Measurements from ENCODE around the gene KCNK3.
A peak's percentile ranks its signal among the peaks of the same experiment; 100 is the strongest.

Gene KCNK3

DNA sequence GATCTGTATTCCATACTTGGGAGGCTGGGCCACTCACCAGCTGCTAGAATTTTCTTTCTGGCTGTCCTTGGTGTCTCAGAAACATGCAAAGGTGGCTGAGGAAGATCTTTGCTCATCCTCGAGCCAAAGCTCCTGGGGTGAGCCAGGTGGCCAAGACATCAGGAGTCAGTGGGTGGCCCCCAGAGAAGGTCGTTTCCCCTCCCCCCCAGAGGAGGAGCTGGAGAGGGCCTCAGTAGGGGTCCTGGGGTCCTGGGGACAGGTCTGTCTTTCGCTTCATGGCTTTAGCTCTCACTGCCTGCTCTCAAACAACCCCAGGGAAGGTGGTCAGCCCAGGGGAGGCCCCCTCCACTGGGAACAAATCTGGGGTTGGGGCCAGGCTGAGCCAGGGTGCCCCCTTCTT is 13.6 kb downstream of the KCNK3 start:
- Histone ChIP-seq H2AK5ac (ENCODE audit: low read length, severe bottlenecking) (no peak overlapping the region), H3K4ac (ENCODE audit: low read depth in 1 of 2, low read length in 2 of 2) (no peak overlapping the region), H3K79me1 (replicated peaks; ENCODE audit: low read length, poor library complexity, severe bottlenecking) (no peaks in the 10 kb centered on the region), H2BK15ac (ENCODE audit: low read depth, poor library complexity, severe bottlenecking) (no peak overlapping the region), H4K8ac (ENCODE audit: low read length) (no peak overlapping the region), H3K23ac (ENCODE audit: low read length in 2 of 2) (no peak overlapping the region), H3K9me3 (ENCODE audit: control insufficient read depth, low read length) (no peaks in the 10 kb centered on the region), H2AFZ (ENCODE audit: low read depth, low read length) (no peak overlapping the region), H3K4me1 (ENCODE audit: control insufficient read depth, insufficient read depth, low read depth, low read length) (peaks cover 11% of the 10 kb centered on the region), H3K4me3 (ENCODE audit: insufficient read depth in 1 of 2, low read depth in 1 of 2, low read length in 2 of 2) (no peak overlapping the region), H3K14ac (ENCODE audit: low read length in 2 of 2) (no peak overlapping the region), H3K9ac (ENCODE audit: low read length) (no peak overlapping the region), H3K27ac (ENCODE audit: low read length, poor library complexity, severe bottlenecking) (no peak overlapping the region), H4K91ac (ENCODE audit: low read length) (no peak overlapping the region), H2BK5ac (ENCODE audit: low read depth, low read length, poor library complexity, severe bottlenecking) (no peak overlapping the region), H2BK120ac (ENCODE audit: low read depth, low read length) (no peak overlapping the region), H3K4me2 (ENCODE audit: low read length, poor library complexity, severe bottlenecking) (no peak overlapping the region), H3K18ac (ENCODE audit: low read depth in 1 of 2, low read length in 2 of 2) (no peak overlapping the region), H3K36me3 (ENCODE audit: control insufficient read depth in 1 of 2, insufficient read depth in 2 of 2, low read depth in 1 of 2, low read length in 2 of 2) (no peaks in the 10 kb centered on the region), H2BK12ac (ENCODE audit: low read length in 2 of 2) (no peak overlapping the region), H3K27me3 (ENCODE audit: control insufficient read depth in 1 of 2, insufficient read depth in 1 of 2, low read length in 2 of 2) (peaks cover 1 to 44% of the 10 kb centered on the region in 2 experiments)
- no peak for DNase-seq
- 65% methylated on average over 2 of the region's 3 CpGs for WGBS

DNA sequence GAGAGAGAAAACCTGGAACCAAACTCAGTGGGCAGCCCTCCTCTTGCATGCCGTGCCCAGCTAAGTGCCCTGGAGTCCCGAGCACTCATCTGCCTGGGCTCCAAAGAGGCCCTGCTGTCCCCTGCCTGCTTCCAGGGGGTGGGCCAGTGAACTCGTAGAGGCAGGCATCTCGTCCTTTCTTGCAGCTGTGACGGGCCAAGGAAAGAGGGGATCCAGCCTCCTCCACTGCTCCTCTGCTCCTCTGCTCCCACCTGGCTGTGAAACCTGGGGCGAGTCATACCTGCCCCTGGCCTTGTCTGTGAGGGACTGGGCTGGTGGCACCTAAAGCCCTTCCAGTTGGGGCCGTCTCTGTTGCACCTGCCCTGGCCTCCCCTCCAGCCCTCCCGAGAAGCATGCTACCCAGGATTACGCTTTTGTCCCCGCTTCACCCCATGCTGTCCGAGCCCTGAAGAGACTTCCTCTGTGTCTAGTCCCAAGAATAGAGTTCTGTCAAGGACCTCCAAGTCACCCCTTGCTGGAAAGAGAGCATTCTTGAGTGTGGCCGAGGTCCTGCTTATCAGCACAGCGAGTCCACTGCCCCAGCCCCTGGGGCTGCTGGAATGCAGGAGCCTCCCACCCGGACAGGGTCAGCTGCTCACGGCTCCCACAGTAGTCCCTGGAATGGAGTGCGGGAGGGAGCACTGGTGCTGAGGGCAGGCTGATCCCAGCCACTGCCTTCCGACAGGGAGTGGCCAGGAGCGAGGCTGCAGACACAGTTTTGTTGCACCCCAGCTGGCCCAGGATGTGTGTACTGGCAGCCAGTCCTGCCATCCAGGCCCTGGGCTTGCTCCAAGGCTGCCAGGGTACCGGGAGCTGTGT is 14.3 kb downstream of the KCNK3 start:
- WGBS = 55% methylated on average over 19 of the region's 19 CpGs
- H3K27ac ChIP-seq (ENCODE audit: low read length, poor library complexity, severe bottlenecking) = no peak overlapping the region
- H3K4me2 ChIP-seq (ENCODE audit: low read length, poor library complexity, severe bottlenecking) = no peak overlapping the region
- no peak overlapping the region for H2BK12ac ChIP-seq (ENCODE audit: low read length in 2 of 2)
- H4K8ac ChIP-seq (ENCODE audit: low read length) = peak overlapping the region; percentile 14
- no peaks in the 10 kb centered on the region for H3K79me1 ChIP-seq (replicated peaks; ENCODE audit: low read length, poor library complexity, severe bottlenecking)
- peaks cover 11% of the 10 kb centered on the region for H3K4me1 ChIP-seq (ENCODE audit: control insufficient read depth, insufficient read depth, low read depth, low read length)
- H4K91ac ChIP-seq (ENCODE audit: low read length) = no peak overlapping the region
- peak overlapping the region; percentile 15 for H2BK15ac ChIP-seq (ENCODE audit: low read depth, poor library complexity, severe bottlenecking)
- no peak overlapping the region for H3K14ac ChIP-seq (ENCODE audit: low read length in 2 of 2)
- no peak overlapping the region for H3K4ac ChIP-seq (ENCODE audit: low read depth in 1 of 2, low read length in 2 of 2)
- no peaks in the 10 kb centered on the region for H3K9me3 ChIP-seq (ENCODE audit: control insufficient read depth, low read length)
- no peaks in the 10 kb centered on the region for H3K36me3 ChIP-seq (ENCODE audit: control insufficient read depth in 1 of 2, insufficient read depth in 2 of 2, low read depth in 1 of 2, low read length in 2 of 2)
- no peak for DNase-seq
- H2AFZ ChIP-seq (ENCODE audit: low read depth, low read length) = no peak overlapping the region
- no peak overlapping the region for H2AK5ac ChIP-seq (ENCODE audit: low read length, severe bottlenecking)
- H3K27me3 ChIP-seq (ENCODE audit: control insufficient read depth in 1 of 2, insufficient read depth in 1 of 2, low read length in 2 of 2) = peaks cover 6 to 46% of the 10 kb centered on the region in 2 experiments
- H3K9ac ChIP-seq (ENCODE audit: low read length) = no peak overlapping the region
- no peak overlapping the region for H3K4me3 ChIP-seq (ENCODE audit: insufficient read depth in 1 of 2, low read depth in 1 of 2, low read length in 2 of 2)
- H3K23ac ChIP-seq (ENCODE audit: low read length in 2 of 2) = no peak overlapping the region
- H2BK120ac ChIP-seq (ENCODE audit: low read depth, low read length) = no peak overlapping the region
- no peak overlapping the region for H2BK5ac ChIP-seq (ENCODE audit: low read depth, low read length, poor library complexity, severe bottlenecking)
- H3K18ac ChIP-seq (ENCODE audit: low read depth in 1 of 2, low read length in 2 of 2) = no peak overlapping the region

DNA sequence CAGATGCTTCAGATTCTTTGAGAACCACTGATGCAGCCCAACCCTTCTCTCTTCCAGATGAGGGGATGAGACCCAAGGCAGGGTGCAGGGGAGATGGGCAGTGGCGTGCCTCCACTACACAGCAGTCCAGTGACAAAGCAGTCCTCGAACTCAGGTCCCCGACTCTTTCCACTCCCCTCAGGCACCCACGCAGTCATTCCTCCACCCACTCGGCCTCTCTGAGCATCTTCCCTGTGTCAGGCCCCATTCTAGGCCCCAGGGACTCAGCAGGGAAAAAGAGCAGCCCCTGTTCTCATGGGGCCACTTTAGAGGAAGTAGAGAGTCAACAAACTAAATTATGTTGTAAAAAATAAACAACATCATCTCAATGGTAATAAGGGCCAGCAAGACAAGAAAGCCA is 15.2 kb downstream of the KCNK3 start:
- Histone ChIP-seq H3K4me1 (ENCODE audit: control insufficient read depth, insufficient read depth, low read depth, low read length) (peaks cover 11% of the 10 kb centered on the region), H2BK15ac (ENCODE audit: low read depth, poor library complexity, severe bottlenecking) (no peak overlapping the region), H3K27ac (ENCODE audit: low read length, poor library complexity, severe bottlenecking) (no peak overlapping the region), H2AFZ (ENCODE audit: low read depth, low read length) (no peak overlapping the region), H2AK5ac (ENCODE audit: low read length, severe bottlenecking) (no peak overlapping the region), H3K9me3 (ENCODE audit: control insufficient read depth, low read length) (no peaks in the 10 kb centered on the region), H3K4ac (ENCODE audit: low read depth in 1 of 2, low read length in 2 of 2) (no peak overlapping the region), H3K27me3 (ENCODE audit: control insufficient read depth in 1 of 2, insufficient read depth in 1 of 2, low read length in 2 of 2) (peaks cover 6 to 54% of the 10 kb centered on the region in 2 experiments), H3K36me3 (ENCODE audit: control insufficient read depth in 1 of 2, insufficient read depth in 2 of 2, low read depth in 1 of 2, low read length in 2 of 2) (no peaks in the 10 kb centered on the region), H3K9ac (ENCODE audit: low read length) (no peak overlapping the region), H3K4me3 (ENCODE audit: insufficient read depth in 1 of 2, low read depth in 1 of 2, low read length in 2 of 2) (no peak overlapping the region), H3K18ac (ENCODE audit: low read depth in 1 of 2, low read length in 2 of 2) (no peak overlapping the region), H2BK12ac (ENCODE audit: low read length in 2 of 2) (peak overlapping the region in 1 of 2 experiments; percentile 21), H4K91ac (ENCODE audit: low read length) (no peak overlapping the region), H2BK5ac (ENCODE audit: low read depth, low read length, poor library complexity, severe bottlenecking) (no peak overlapping the region), H2BK120ac (ENCODE audit: low read depth, low read length) (no peak overlapping the region), H3K14ac (ENCODE audit: low read length in 2 of 2) (no peak overlapping the region), H3K4me2 (ENCODE audit: low read length, poor library complexity, severe bottlenecking) (no peak overlapping the region), H4K8ac (ENCODE audit: low read length) (no peak overlapping the region), H3K23ac (ENCODE audit: low read length in 2 of 2) (no peak overlapping the region), H3K79me1 (replicated peaks; ENCODE audit: low read length, poor library complexity, severe bottlenecking) (no peaks in the 10 kb centered on the region)
- WGBS = 65% methylated on average over 5 of the region's 5 CpGs
- DNase-seq = no peak

DNA sequence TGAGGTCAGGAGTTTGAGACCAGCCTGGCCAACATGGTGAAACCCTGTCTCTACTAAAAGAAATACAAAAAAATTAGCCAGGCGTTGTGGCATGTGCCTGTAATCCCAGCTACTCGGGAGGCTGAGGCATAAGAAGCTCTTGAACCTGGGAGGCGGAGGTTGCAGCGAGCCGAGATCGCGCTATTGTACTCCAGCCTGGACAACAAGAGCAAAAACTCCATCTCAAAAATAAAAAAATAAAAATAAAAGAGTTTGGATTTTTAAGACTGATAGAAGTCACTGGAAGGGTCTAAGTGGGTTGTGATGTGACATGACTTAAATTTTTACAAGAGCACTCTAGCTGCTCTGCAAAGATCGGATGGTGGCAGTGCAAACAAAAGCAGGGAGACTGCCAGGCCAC is 15.9 kb downstream of the KCNK3 start:
- H3K27me3 ChIP-seq (ENCODE audit: control insufficient read depth in 1 of 2, insufficient read depth in 1 of 2, low read length in 2 of 2) = peaks cover 6 to 58% of the 10 kb centered on the region in 2 experiments
- H3K79me1 ChIP-seq (replicated peaks; ENCODE audit: low read length, poor library complexity, severe bottlenecking) = no peaks in the 10 kb centered on the region
- H3K4ac ChIP-seq (ENCODE audit: low read depth in 1 of 2, low read length in 2 of 2) = no peak overlapping the region
- H3K14ac ChIP-seq (ENCODE audit: low read length in 2 of 2) = no peak overlapping the region
- no peak overlapping the region for H3K9ac ChIP-seq (ENCODE audit: low read length)
- no peak overlapping the region for H3K4me3 ChIP-seq (ENCODE audit: insufficient read depth in 1 of 2, low read depth in 1 of 2, low read length in 2 of 2)
- no peak overlapping the region for H3K18ac ChIP-seq (ENCODE audit: low read depth in 1 of 2, low read length in 2 of 2)
- H3K4me2 ChIP-seq (ENCODE audit: low read length, poor library complexity, severe bottlenecking) = no peak overlapping the region
- H3K23ac ChIP-seq (ENCODE audit: low read length in 2 of 2) = no peak overlapping the region
- H2BK5ac ChIP-seq (ENCODE audit: low read depth, low read length, poor library complexity, severe bottlenecking) = no peak overlapping the region
- H3K4me1 ChIP-seq (ENCODE audit: control insufficient read depth, insufficient read depth, low read depth, low read length) = peaks cover 11% of the 10 kb centered on the region
- H2BK120ac ChIP-seq (ENCODE audit: low read depth, low read length) = no peak overlapping the region
- H2AK5ac ChIP-seq (ENCODE audit: low read length, severe bottlenecking) = no peak overlapping the region
- DNase-seq = no peak
- H2AFZ ChIP-seq (ENCODE audit: low read depth, low read length) = no peak overlapping the region
- H3K27ac ChIP-seq (ENCODE audit: low read length, poor library complexity, severe bottlenecking) = no peak overlapping the region
- no peak overlapping the region for H4K91ac ChIP-seq (ENCODE audit: low read length)
- no peaks in the 10 kb centered on the region for H3K9me3 ChIP-seq (ENCODE audit: control insufficient read depth, low read length)
- H2BK15ac ChIP-seq (ENCODE audit: low read depth, poor library complexity, severe bottlenecking) = no peak overlapping the region
- H4K8ac ChIP-seq (ENCODE audit: low read length) = no peak overlapping the region
- 84% methylated on average over 4 of the region's 8 CpGs for WGBS
- no peak overlapping the region for H2BK12ac ChIP-seq (ENCODE audit: low read length in 2 of 2)
- H3K36me3 ChIP-seq (ENCODE audit: control insufficient read depth in 1 of 2, insufficient read depth in 2 of 2, low read depth in 1 of 2, low read length in 2 of 2) = no peaks in the 10 kb centered on the region

Measured in mesenchymal stem cell (in vitro differentiated cells and primary cell).